IMR-90 (cell line): Measurements from ENCODE around the gene DCLRE1B.

ENCODE experiments used
- CTCF ChIP-seq: conservative IDR thresholded peaks from 2 replicates; pipeline ENCODE4 v1.5.1; 2012; ENCODE audit warnings: mild to moderate bottlenecking, low read depth, low read length, improper control_type of control experiment
- FOS ChIP-seq: fragments of 150-350 bp; IDR thresholded peaks from 2 replicates; pipeline ENCODE4 v1.6.1; 2016; ENCODE audit warnings: low read depth, low read length

- no peak for TF ChIP-seq CTCF
- no peak for TF ChIP-seq FOS
Observed at GRCh38 chr1:113870778-113871177, 34.3 kb upstream of the DCLRE1B start.
